AG04449 (cell line): ENCODE data around the gene SENP3.

Experiments
- CTCF ChIA-PET: fragments of 350-600 bp; formaldehyde crosslinking; extraction: SDS; loops from one replicate; lab custom pipeline; 2021; ENCODE audit warnings: antibody characterized with exemption; lab: Yijun Ruan, JAX
- POLR2A ChIA-PET: fragments of 400-600, 350-600 bp; formaldehyde crosslinking; extraction: SDS; loops from one replicate; lab custom pipeline; 2020; ENCODE audit warnings: antibody characterized with exemption, inconsistent platforms; lab: Yijun Ruan, JAX
- DNase-seq: peaks from one replicate; pipeline ENCODE4 v3.0.0-alpha.2; 2010; ENCODE audit warnings: low read depth, low spot score
- H3K4me3 ChIP-seq: 2 replicates; pipeline ENCODE4 v1.5.1; 2011; ENCODE audit warnings: low read depth, mild to moderate bottlenecking, control low read depth, low read length
- CTCF ChIP-seq: IDR thresholded peaks from one replicate; pipeline ENCODE4 v1.5.1; 2011; ENCODE audit warnings: mild to moderate bottlenecking, moderate library complexity, low read length, control low read depth, inconsistent platforms; ENCODE audit not compliant: insufficient read depth; ENCODE audit errors: missing control alignments

The SENP3 gene

GRCh38 chr17:7572588-7573323, 11.0 kb downstream of the SENP3 start:
- ChIA-PET CTCF (interaction anchor here (1.0 to 4.7 kb wide), 4 partner anchors 12 to 60 kb away, joined by 3 to 54 read pairs (median 12); partner anchors contain the start of genes SENP3 and SOX15), POLR2A (interaction anchor here (0.6 to 3.4 kb wide), 9 partner anchors 11 to 616 kb away, joined by 3 to 45 read pairs (median 6); partner anchors contain the start of genes MPDU1, SENP3, TP53 and WRAP53)
- peak overlapping the region; percentile 100 for H3K4me3 ChIP-seq
- DNase-seq: no peak
- no peak for TF ChIP-seq CTCF

- no peak for TF ChIP-seq CTCF
- CTCF ChIA-PET: interaction anchor here (1.0 to 3.9 kb wide), 6 partner anchors 12 to 114 kb away, joined by 5 to 34 read pairs (median 14); partner anchors contain the start of genes SENP3, SOX15, TP53 and WRAP53
- peak overlapping the region; percentile 100 for H3K4me3 ChIP-seq
- DNase-seq: peak; percentile 37
- POLR2A ChIA-PET: interaction anchor here (0.6 to 3.4 kb wide), 11 partner anchors 10 to 231 kb away, joined by 3 to 45 read pairs (median 6); partner anchors contain the start of genes MPDU1, POLR2A, SENP3 and TP53
Observed at GRCh38 chr17:7573324-7574080, 11.8 kb downstream of the SENP3 start.

- no peak for TF ChIP-seq CTCF
- ChIA-PET POLR2A (interaction anchor here (0.7 to 3.4 kb wide), 12 partner anchors 9 to 250 kb away, joined by 3 to 45 read pairs (median 6); partner anchors contain the start of genes MPDU1, POLR2A, SENP3 and TP53), CTCF (interaction anchor here (1.0 to 3.9 kb wide), 6 partner anchors 11 to 114 kb away, joined by 5 to 34 read pairs (median 14); partner anchors contain the start of genes SENP3, SOX15, TP53 and WRAP53)
- no peak for DNase-seq
- H3K4me3 ChIP-seq: peak overlapping the region; percentile 100
Observed at GRCh38 chr17:7574176-7574953, 12.6 kb downstream of the SENP3 start.

- POLR2A ChIA-PET: interaction anchor here (0.7 to 3.0 kb wide), 6 partner anchors 8 to 251 kb away, joined by 3 to 45 read pairs (median 4); partner anchors contain the start of genes MPDU1 and POLR2A
- TF ChIP-seq CTCF: no peak
Observed at GRCh38 chr17:7575481-7575883, 13.8 kb downstream of the SENP3 start.

GRCh38 chr17:7575959-7576358, 14.2 kb downstream of the SENP3 start:
- DNase-seq: no peak
- no peak for TF ChIP-seq CTCF
- ChIA-PET CTCF (interaction anchor here (1.0 to 6.6 kb wide), 5 partner anchors 10 to 112 kb away, joined by 4 to 37 read pairs (median 19); partner anchors contain the start of genes SENP3, SOX15, TP53 and WRAP53), POLR2A (interaction anchor here (1.7 kb wide), 1 partner anchor 110 kb away, joined by 5 read pairs; no protein-coding TSS in a partner anchor)
- no peak overlapping the region for H3K4me3 ChIP-seq

More at GRCh38 chr17:7575481-7575883, 13.8 kb downstream of the SENP3 start:
- H3K4me3 ChIP-seq: peak overlapping the region; percentile 100
- DNase-seq: no peak
- CTCF ChIA-PET: interaction anchor here (0.5 to 6.6 kb wide), 6 partner anchors 10 to 112 kb away, joined by 3 to 37 read pairs (median 14); partner anchors contain the start of genes SENP3, SOX15, TP53 and WRAP53
